Suppressor macrophage treated with lipopolysaccharide for 1 hour (primary cell): ENCODE data around the gene BRD7.

Experiments
- DNase-seq, 3 donors: peaks; one replicate each; pipeline ENCODE4 v3.0.0-alpha.2; 2020 to 2022

Gene BRD7

DNA sequence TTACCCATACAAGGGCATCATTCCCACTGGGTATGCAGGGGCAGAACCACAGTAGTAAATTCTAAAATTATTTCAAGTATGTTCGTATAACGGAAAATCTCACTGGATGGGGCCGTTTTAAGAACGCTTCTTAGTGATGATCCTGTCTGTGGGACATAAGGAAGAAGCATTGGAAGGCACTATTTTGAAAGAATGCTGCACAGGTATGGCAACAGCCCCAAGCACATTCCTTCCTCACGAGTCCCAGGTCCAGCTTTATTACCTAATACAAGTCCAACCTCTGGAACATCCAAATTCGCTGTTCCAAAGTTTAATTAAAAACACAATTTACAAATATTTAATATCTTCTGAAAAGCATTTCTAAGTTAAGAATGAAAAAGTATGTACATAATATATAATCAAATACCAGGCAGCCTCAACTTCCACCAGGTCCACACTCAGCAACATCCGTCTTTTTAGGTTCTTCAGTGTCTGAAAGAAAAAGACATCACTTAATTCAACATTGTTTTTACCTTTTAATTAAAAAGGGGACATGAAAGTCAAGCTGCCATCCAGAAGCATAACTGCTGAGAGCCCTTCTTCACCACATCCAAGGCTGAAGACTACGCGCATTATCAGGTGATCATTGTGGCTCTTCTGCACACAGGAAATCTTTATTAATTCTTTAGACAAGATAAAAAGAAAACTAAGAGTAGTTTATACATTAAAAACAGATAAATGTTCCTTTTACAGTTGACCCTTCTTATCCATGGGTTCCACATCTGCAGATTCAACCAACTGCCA lies 49.8 kb downstream of the BRD7 start:
- DNase-seq: no peak

DNA sequence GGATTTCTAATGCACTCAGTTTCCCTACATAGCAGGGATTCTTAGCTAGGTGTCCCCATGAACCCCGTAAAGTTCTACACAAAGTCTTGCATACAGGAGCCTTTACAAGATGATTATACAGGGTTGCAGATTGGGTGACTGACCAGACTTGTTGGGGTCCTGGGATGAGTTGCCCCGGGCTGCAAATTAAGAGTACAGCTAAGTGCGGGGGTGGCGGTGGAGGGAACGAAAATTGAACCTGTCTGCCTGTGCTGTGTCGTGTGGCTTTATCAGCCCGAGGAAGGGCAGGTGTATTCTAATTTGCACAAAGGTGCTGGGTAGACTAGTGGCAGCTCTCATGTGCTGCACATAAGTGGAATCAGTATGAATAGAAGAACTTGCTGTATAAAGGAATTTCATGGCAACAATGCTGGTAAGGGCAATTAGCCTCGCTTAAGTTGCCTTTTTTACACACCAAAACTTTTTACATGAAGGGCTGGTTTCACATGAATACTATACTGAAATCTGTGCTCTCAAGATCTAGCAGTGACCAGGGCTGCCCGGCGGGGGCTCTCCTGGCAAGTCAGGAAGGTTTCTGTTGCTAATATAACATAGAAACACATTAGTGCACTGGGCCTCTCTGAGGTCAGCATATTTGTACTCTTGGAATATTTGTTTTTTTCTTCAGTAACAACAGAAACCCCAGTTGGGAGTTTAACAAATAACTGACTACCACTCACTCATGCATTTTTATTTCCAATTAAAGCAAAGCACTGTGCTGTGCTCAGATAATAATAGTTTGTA lies 51.7 kb downstream of the BRD7 start:
- no peak for DNase-seq

DNA sequence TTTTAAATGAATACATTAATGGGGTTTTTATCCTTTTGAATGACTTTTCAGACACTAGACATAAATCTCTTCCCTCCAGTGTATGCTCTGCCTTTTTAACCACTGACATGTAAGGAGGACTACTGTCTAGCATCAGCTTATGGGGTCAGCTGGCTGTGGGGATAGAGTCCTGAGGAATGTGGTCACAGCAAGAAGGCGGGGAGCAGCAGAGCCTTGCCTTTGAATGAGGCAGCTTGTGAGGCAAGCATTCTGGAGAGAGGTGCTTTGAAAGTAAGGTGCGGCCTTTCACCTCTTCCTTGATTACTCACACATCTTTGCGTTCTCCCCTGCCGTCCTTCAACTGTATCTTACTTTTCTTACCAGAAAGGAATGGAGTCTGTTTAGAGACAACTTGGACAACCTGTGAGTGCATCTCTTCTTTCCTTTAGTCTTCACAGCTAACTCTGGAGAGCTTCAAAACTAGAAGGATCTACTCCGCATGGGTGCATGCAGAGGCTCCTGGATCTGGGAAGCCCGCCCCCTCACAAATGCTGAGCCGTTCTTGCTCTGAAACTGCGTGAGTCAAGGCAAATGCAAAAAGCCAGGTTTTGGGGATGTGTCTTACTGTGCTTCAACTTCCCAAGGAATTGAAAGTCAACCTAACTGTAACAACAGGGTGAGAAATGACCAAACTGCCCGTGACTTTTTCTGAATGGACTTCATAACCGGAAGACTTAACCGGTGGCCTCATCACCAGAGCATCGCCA lies 52.5 kb downstream of the BRD7 start:
- DNase-seq: no peak

DNA sequence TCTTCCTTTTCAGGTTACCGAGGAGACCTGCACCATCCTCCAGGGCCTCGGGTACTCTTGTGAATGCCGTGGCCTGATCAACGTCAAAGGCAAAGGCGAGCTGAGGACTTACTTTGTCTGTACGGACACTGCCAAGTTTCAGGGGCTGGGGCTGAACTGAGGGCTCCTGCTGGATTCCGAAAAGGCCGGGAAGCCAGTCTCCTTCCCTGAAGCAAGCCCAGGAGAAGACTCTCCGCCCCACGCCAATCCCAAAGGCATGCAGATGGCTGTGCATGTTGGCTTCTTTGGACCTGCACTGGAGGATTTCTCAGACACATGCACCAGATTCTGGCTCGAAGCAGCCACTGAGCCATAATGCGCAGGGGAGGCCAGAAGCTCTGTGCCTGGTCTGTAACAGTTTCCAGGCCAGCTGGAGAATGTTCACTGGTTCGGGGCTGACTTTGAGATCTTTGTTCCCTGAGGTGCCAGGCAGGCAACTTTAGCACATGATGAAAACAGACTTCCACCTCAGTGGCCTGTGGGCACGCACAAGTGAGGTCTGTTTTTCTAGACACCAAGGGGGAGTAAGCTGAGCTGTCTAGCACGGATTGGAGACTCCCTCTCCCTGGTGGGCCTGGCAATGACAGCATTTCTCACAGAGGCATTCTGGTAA lies 53.3 kb downstream of the BRD7 start:
- DNase-seq: no peak

DNA sequence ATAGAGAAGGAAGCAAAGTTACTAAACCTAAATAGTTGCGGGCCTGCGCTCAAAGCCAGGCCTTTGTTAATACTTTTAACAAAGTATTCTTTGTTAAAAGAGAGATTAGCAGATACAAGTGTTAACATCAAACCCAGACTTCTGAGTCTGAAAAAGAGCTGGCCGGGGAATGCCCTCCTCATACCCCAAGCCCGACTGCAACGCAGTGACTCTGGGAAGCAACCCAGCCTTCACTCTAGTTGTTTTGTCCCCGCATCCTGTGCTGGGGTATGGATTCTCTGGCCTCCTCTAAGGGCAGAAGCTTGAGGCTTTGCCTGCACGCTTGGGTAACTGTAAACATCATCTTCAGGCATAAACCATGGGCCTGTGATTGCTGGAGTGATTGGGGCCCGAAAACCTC lies 54.1 kb downstream of the BRD7 start:
- no peak for DNase-seq

DNA sequence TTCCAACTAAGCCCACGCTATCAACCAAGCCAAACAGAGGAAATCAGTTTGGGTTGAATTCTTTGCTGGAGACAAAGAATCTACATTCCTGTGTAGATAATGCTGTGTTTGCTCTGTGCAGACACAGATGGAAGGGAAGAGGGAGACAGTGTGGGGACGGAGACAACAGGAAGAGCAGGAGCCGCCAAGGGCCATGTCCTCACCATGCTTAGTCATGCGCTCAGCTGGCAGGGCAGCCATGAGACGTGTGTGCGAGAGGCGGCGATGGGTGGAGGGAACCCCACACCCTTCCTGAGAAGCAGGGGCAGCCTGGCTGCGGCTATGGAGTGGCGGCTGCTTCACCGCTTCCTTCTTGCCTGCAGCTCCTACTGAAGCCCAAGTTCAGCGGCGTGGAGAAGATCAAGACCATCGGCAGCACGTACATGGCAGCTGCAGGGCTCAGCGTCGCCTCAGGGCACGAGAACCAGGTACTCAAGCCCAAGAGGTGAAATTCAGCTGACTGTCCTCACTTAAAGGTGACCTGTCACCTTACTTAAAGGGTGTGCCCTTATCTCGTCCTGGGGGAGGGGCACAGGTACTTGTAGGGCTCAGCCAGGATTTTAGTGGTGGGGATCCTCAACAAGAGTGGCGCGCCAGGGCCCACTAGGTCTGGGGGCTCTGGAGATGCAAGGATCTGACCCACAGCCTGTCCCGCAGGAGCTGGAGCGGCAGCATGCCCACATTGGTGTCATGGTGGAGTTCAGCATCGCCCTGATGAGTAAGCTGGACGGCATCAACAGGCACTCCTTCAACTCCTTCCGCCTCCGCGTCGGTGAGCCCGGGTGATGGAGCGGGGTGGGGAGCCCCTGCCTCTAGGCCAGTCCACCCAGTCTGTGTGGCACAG lies 55.0 kb downstream of the BRD7 start:
- DNase-seq: peak; percentile 83 to 84 (median 84)

DNA sequence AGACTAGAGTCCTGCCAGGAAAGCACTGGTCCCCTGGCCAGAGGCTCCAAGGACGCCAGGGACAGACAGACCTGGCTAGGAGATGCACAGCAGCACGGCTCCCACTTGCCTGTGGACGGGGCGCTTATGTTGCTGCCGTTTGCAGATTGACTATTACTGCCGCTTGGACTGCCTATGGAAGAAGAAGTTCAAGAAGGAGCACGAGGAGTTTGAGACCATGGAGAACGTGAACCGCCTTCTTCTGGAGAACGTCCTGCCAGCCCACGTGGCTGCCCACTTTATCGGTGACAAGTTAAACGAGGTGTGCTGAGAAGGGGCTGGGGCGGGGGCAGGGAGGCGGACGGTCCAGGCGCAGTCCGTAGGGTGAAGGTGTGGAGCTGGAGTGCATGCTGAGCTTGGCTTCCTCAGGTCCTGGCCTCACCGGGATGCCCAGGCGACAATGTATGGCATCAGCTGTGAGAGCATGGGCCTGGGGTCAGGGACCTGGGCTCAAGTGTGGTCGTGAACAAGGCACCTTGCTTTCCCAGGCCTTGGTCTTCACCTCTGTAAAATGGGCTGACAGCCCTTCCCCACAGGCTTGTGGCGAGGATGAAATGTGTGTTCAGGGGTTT lies 56.8 kb downstream of the BRD7 start:
- DNase-seq: no peak

DNA sequence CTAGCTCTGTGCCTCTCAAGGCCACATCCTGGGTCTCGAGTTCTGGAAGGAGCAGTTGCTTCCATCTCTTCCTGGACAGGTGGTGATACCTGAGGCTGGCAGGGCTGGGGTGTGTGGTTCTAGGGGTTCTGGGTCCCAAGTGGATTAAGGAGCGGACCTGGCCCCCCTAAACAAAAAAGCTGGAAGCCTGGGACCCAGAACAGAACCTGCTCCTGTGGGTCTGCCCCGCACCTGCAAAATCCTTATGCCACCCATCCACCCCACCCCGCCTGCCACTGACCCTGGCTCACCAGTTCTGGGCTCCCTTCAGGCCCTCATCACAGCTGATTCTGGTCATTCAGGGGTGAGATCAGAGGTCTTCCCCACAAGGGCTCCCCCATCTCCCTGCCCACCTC lies 57.7 kb downstream of the BRD7 start:
- DNase-seq: no peak

DNA sequence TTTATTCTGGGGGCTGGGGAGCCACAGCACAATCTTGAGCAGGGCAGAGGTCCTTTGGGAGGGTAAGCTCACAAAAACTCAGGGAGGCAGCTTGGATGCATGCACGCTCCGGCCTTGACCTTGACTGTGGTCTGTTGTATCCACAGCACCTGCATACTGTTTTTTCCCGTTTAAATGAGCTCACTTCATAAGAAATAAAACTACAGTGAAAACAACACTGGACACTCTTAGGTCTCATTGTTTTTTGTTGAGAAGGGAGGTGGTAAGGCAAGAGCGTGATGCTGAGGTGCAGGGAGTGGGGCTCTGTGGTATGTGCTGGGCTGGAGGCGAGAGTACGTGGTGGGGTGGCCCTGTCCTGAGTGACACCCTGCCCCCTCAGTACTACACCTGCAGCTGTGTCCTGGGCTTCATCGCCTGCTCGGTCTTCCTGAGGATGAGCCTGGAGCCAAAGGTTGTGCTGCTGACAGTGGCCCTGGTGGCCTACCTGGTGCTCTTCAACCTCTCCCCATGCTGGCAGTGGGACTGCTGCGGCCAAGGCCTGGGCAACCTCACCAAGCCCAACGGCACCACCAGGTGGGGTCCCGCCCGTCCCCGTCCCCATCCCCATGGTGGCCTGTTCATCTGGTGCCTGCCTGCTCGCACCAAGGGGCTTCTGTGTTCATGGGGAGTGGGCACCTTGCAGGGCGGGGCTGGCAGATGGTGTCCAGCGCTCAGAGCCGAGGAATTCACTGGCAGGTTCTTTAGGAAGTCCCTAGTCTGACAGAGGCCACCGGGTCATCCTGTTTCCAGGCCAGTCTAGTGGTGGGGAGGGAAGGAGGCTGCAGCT lies 58.3 kb downstream of the BRD7 start:
- no peak for DNase-seq

DNA sequence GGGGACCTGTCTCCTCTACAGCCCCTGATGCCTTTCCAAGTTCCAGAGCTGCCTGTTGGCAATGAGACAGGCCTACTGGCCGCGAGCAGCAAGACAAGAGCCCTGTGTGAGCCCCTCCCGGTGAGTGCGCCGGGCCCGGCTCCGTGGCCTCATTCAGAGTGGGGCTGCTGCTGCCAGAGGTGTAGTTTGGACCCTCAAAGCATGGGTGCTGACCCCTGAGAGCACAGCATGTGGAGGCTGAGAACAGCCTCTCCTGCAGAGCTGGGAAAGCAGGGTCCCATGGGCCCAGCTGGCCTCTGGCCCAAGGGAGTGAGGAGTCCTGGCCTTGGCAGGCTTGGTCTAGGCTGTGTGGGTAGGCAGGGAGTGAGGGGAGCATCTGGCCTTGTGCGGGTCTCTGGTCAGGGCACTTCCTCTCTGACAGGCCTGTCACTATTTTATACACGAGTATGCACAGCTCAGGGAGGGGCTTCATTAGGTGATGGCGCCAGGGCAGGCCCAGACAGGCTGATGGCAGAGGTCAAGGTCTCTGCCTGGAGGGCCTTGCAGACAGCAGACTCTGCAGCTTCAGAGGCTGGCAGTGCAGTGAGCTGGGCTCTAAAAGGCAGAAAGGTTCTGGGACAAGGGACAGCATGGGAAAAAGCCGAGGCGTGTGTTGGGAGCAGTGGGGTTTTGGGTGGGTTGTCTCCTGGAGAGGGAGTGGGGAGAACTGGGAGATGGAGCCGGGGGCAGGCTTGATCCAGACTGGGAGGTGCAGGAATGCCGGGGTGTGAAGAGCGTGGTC lies 59.1 kb downstream of the BRD7 start:
- no peak for DNase-seq

DNA sequence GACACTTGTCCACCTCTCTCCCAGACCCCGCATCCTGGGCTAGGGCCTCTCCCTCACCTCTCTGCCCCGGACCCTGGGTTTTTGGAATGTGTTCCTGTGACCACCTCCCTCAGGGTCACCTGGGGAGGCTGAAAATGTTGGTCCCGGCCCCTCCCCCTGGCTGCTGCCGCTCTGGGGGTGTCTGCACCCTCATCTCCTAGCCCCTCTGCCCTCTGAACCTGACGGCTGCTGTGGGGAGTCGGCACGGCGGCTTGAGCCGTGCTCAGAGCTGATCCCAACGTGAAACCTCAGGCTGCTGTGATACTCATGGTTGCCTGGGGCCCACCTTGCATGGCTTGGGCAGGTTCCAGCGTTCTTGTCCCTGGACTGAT lies 59.6 kb downstream of the BRD7 start:
- no peak for DNase-seq

DNA sequence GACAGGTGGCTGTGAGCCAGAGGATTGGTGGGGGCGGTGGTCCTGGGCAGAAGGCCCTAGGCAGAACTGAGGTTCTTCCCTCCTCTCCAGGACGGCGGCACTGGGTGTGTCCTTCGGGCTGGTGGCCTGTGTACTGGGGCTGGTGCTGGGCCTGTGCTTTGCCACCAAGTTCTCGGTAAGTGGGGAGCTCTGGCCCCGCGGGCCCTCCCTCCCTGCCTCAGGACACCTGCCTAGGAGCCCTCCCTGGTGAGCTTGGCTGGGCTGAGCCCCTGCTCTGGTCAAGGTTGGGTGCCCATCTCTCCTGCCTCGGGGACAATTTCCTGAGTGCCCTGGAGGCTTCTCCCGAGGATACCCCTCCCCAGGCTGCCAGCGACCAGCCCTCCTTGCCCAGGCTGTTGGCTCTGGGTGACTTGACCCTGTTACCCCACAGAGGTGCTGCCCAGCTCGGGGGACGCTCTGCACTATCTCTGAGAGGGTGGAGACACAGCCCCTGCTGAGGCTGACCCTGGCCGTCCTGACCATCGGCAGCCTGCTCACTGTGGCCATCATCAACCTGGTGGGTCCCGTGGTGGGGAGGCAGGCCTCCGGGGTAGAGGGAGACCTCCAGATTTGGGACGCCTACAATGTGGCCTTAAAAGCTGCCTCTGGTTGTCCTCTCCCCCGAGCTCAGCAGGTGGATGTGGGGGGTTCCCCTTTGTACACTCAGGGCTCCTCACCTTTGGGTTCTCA lies 60.4 kb downstream of the BRD7 start:
- DNase-seq: no peak

DNA sequence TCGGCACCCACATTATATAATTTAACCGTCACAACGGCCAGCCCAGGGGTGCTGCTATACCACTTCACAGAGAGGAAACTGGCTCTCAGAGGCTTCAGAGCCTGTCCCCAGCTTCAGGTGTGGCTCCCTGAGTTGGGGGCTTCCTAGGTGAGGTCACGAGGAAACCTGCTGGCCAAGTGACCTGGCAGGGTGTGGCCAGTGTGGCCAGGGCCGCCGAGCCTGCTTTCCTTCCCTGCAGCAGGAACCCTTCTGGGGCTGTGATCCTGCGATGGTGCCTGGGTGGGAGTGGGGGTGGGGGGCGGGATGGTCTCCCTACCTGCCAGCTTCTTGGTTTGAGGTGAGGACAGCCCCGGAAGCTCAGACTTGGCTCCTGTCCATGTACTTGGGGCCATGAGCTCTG lies 62.5 kb downstream of the BRD7 start:
- no peak for DNase-seq

DNA sequence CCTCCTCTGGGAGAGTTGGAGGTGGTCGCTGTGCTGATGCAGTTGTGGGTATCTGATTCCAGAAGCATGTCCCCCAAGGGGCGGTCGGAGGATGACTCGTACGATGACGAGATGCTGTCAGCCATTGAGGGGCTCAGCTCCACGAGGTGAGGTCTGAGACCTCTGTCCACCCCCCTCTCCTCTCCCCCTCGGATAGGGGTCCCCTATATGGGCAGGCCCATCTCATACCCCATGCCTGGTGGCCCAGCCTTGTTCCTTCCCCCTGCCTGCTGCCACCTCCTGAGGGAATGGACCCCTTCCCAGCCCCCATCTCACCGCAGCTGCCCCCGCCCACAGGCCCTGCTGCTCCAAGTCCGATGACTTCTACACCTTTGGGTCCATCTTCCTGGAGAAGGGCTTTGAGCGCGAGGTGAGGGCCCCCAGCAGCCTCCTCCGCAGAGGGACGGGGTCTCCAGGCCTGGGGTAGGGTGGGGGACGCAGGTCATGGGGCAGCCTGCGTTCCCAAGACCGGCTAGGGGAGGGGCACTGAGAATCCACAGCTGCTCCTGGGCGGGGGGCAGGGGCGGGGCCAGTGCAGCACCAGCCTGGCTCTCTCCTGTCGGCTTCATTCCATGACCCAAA lies 63.2 kb downstream of the BRD7 start:
- no peak for DNase-seq

DNA sequence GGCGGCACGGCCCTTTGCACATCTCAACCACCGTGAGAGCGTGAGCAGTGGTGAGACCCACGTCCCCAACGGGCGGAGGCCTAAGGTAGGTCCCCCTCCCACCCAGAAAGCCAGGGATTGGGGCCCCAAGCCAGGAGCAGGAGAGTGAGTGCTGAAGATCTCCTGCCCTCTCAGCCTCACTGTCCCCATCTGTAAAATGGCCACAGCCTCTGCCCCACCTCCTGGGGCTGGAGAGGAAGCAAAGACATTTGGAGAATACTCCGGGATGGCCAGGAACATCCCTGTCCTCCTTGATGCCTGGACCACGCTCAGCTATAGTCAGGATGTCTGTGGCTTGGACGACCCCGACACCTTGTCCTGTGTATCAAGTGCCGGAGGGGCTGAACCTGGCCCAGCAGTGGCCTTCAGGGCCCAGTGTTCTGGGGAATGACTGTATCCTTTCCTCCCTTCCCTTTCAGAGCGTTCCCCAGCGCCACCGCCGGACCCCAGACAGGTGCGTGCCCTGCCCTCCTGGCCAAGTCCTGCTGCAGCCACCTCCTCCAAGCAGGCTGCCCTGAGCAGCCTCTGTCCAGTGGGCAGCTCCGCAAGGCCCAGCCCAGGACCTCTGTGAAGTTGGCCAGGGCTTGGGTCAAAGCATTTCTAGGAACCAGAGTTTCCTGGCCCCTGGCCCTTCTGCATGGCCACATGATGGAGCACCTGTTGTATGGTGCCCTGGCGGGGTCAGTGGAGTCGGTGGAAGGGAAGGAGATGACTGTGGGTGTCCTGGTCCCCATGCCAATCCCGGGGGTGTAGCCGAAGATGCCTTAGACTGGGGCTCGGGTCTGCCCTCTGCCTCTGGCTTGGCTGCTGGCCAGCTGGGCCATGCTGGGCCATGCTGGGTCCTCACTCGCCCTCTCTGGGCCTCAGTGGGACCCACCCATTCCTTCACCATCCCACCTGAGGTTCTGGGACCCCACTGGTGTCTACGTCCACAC lies 64.0 kb downstream of the BRD7 start:
- DNase-seq: no peak

DNA sequence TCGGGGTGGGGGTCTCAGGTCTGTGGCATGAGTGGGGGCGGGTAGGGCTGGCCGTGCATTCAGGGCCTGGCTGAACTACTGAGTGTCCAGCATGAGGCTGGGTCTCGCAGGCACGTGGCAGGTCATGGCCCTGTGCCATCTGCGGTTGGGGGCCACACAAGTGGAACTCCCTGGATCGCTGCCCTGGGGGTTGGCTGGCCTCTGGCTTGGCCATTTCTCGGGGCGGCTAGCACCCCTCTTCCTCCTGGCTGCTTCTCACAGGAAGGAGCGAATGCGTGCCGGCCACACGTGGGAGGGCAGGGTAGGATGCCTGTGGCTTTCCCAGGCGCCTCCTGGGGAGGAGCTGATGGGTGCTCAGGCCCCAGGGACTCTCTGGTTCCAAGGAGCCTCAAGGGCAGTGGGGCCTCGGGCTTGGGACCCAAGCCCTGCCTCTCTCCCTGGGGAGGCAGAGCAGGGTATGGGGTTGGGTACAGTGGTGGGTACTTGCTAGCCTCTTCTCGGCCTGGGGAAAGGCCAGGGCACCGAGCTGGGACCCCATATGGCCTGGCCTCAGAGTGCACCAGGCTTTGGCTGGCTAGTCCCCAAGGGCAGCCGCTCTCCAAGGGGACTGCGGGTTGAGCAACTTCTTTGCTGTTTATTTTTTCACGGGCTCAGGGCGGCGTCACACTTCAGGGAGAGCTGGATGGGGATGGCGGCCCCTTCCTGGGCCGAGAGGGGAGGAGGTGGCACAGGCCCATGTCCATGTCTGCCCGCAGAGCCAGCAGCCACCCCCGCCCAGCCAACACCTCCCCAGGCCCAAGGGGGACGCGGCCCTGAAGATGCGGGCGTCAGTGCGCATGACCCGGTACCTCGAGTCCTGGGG lies 65.0 kb downstream of the BRD7 start:
- DNase-seq: no peak
